GM12801 (cell line): ENCODE results near the gene FBXO40.

ENCODE experiments used
- CTCF ChIP-seq: IDR thresholded peaks from one replicate; pipeline ENCODE4 v1.5.1; 2011; ENCODE audit warnings: control low read depth; ENCODE audit not compliant: insufficient read length; ENCODE audit errors: extremely low read depth

The FBXO40 gene

DNA sequence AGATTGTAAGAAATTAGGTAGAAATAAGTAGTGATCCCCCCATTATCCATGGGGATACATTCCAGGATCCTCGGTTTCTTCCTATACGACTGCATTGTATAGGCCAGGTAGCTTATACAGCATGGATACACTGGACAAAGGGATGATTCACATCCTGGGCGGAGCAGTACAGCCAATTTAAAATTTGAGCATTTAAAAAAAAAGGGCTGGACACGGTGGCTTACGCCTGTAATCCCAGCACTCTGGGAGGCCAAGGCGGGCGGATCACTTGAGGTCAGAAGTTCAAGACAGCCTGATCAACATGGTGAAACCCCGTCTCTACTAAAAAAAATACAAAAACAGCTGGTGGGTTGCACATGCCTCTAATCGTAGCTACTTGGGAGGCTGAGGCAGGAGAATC, 26.4 kb upstream of the FBXO40 start:
- TF ChIP-seq CTCF = no peak

DNA sequence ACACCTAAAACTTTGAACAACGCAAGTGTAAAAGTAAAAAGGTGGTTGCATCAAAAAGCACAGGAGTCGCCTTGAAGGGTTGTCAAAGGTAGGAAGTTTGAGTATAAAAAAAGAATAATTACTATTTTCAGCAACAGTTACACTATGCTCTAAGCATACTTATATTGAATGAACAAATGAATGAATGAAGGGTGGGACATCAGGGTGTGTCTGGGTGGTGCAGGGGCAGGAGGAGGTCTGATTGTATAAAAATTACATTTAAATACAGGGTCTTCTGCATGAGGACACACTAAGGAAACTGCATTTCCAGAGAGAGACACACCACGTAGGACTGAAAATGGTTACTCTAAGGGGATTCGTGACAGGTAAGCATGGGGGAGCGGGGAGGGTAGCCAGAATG, 25.5 kb upstream of the FBXO40 start, which contains the start of gene ARGFX:
Gene ARGFX (plus strand): TSS at position 301 of the 400 bp plus-strand sequence. CDS start 2,765 bp downstream, outside the sequence.
- TF ChIP-seq CTCF = no peak

GRCh38 chr3:121574449-121574848, 18.7 kb upstream of the FBXO40 start:
- TF ChIP-seq CTCF = no peak

GRCh38 chr3:121581691-121582090, 11.5 kb upstream of the FBXO40 start:
- no peak for TF ChIP-seq CTCF

- TF ChIP-seq CTCF = no peak
Measured at GRCh38 chr3:121584418-121584817, 8.8 kb upstream of the FBXO40 start.

GRCh38 chr3:121594850-121595249, 1.7 kb downstream of the FBXO40 start:
- TF ChIP-seq CTCF = no peak

GRCh38 chr3:121595765-121596406, 2.7 kb downstream of the FBXO40 start:
- TF ChIP-seq CTCF = no peak
